Upper lobe of left lung (tissue), 6 donors: ENCODE measurements around the gene TANGO2. TPM values are rescaled to one million over a fixed set of nuclear protein-coding genes. Genes with fewer than 3 reads are reported as not detected.

ENCODE experiments used
- ATAC-seq, 2 donors: fragments of 200-7000 bp; cut with Tn5 transposase; one replicate each; pipeline ENCODE4 v1.9.1; 2022; ENCODE audit warnings: mild to moderate bottlenecking in 2 of 2, moderate library complexity in 2 of 2; ENCODE audit not compliant: low FRiP score in 2 of 2
- DNase-seq, 2 donors: peaks; one replicate each; pipeline ENCODE4 v3.0.0-alpha.2; 2019 to 2020
- H3K27ac ChIP-seq, 4 donors: fragments of 200-600 bp; sonication (generic); one replicate each; pipeline ENCODE4 v1.5.1; 2016 to 2019
- H3K27me3 ChIP-seq, 4 donors: fragments of 200-600 bp; sonication (generic); one replicate each; pipeline ENCODE4 v1.5.1; 2017 to 2019
- H3K36me3 ChIP-seq, 4 donors: fragments of 200-600 bp; sonication (generic); one replicate each; pipeline ENCODE4 v1.5.1; 2016 to 2019
- H3K4me1 ChIP-seq, 4 donors: fragments of 200-600 bp; sonication (generic); one replicate each; pipeline ENCODE4 v1.5.1; 2018 to 2019
- H3K4me3 ChIP-seq, 4 donors: fragments of 200-600 bp; sonication (generic); one replicate each; pipeline ENCODE4 v1.5.1; 2017 to 2019; ENCODE audit warnings: mild to moderate bottlenecking in 2 of 4, moderate library complexity in 1 of 4
- H3K9me3 ChIP-seq, 4 donors: fragments of 200-600 bp; sonication (generic); one replicate each; pipeline ENCODE4 v1.5.1; 2018 to 2019
- EP300 ChIP-seq, 4 donors: sonication (generic); formaldehyde crosslinking; IDR thresholded peaks; one replicate each; pipeline ENCODE4 v1.5.1; 2017; ENCODE audit warnings: antibody characterized with exemption in 4 of 4, control low read depth in 2 of 4
- POLR2A ChIP-seq, 4 donors: fragments of 450-650 bp; IDR thresholded peaks; one replicate each; pipeline ENCODE4 v1.5.1; 2016 to 2017; ENCODE audit warnings: antibody characterized with exemption in 4 of 4, mild to moderate bottlenecking in 2 of 4
- POLR2AphosphoS5 ChIP-seq, 2 donors: sonication (generic); formaldehyde crosslinking; IDR thresholded peaks; one replicate each; pipeline ENCODE4 v1.5.1; 2017; ENCODE audit warnings: antibody characterized with exemption in 2 of 2
- WGBS, 2 donors: methylation state at CpG; one replicate each; pipeline ENCODE4 v1.1.5; 2017 to 2018; 5-methylcytosine and 5-hydroxymethylcytosine counted together
- total RNA-seq, 6 donors: library from RNA; depleted of rRNA in 4 of 6; stranded (reverse); fragments of >200 nt in 4 of 6; gene quantifications; one replicate each; pipeline versions ENCODE4 v1.1.0 to v1.2.1, GENCODE V29; 2016 to 2021
- TF ChIP-seq, protein P1 (sequence below), 6 experiments: fragments of 450-650 bp in 4 of 6; fragments of 200-600 bp in 2 of 6; sonication (generic) in 2 of 6; IDR thresholded peaks; one replicate each; pipeline ENCODE4 v1.5.1; 2016 to 2019; ENCODE audit warnings: antibody characterized with exemption in 6 of 6
- donor health status: DM: no; HTN: no; CAD: no; lungs with moderate emphysema.
- donor health status: DM: no; HTN: yes; CAD: no; lungs with severe emphysema.

Gene TANGO2
- total RNA-seq, 6 donors from 2014 or later = 33.9 to 94.3 (median 55.0) TPM

DNA sequence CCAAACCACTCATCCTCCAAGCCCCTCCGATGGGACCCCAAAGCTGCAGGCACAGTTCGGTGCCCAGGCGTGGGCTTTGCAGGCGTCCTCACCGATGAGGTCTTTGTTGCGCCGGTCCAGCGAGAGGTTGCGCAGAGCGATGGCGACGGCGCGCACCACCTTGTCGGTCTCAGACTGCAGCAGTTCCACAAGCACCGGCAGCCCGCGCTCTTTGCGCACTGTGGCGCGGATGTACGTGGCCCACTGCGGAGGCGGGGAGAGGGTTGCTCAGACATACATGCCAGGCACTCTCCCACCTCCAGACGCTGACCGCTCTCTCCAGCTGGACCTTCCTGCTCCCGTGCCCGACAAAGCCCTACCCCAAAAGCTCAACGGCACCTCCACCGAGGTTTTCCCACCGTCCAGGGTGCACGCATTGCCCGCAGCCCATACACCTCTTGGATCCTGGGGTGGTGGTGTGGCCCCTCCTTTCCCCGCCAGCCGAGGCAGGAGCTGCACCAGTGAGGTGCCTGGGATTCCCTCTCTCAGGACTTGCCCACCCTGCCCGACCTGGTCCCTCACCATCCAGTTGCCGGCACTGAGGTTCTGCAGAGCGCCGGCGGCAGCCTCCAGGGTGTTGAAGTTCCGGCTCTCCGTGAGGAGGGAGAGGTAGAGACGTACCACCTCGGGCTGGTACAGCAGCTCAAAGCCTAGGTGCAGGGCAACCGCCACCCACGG, 47.2 kb upstream of the TANGO2 start:
- peaks cover 5 to 50% (median 23%) of the 10 kb centered on the region in 4 donors for H3K36me3 ChIP-seq
- H3K27ac ChIP-seq = no peak overlapping the region
- no peaks in the 10 kb centered on the region for H3K9me3 ChIP-seq
- TF ChIP-seq POLR2AphosphoS5 (IDR thresholded peaks at IDR 0.05) (no peak), EP300 (IDR thresholded peaks at IDR 0.05) (no peak), POLR2A (IDR thresholded peaks at IDR 0.05) (no peak)
- TF ChIP-seq, protein P1, sequence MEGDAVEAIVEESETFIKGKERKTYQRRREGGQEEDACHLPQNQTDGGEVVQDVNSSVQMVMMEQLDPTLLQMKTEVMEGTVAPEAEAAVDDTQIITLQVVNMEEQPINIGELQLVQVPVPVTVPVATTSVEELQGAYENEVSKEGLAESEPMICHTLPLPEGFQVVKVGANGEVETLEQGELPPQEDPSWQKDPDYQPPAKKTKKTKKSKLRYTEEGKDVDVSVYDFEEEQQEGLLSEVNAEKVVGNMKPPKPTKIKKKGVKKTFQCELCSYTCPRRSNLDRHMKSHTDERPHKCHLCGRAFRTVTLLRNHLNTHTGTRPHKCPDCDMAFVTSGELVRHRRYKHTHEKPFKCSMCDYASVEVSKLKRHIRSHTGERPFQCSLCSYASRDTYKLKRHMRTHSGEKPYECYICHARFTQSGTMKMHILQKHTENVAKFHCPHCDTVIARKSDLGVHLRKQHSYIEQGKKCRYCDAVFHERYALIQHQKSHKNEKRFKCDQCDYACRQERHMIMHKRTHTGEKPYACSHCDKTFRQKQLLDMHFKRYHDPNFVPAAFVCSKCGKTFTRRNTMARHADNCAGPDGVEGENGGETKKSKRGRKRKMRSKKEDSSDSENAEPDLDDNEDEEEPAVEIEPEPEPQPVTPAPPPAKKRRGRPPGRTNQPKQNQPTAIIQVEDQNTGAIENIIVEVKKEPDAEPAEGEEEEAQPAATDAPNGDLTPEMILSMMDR (IDR thresholded peaks at IDR 0.05) = no peak
- H3K27me3 ChIP-seq = no peaks in the 10 kb centered on the region
- H3K4me1 ChIP-seq = peaks cover 16 to 30% (median 24%) of the 10 kb centered on the region in 4 donors
- DNase-seq = peak in 1 of 2 donors; percentile 72
- H3K4me3 ChIP-seq = no peak overlapping the region
- no peak for ATAC-seq
- 95 to 97% methylated on average over 39 to 40 of the region's 46 CpGs for WGBS, 2 donors

DNA sequence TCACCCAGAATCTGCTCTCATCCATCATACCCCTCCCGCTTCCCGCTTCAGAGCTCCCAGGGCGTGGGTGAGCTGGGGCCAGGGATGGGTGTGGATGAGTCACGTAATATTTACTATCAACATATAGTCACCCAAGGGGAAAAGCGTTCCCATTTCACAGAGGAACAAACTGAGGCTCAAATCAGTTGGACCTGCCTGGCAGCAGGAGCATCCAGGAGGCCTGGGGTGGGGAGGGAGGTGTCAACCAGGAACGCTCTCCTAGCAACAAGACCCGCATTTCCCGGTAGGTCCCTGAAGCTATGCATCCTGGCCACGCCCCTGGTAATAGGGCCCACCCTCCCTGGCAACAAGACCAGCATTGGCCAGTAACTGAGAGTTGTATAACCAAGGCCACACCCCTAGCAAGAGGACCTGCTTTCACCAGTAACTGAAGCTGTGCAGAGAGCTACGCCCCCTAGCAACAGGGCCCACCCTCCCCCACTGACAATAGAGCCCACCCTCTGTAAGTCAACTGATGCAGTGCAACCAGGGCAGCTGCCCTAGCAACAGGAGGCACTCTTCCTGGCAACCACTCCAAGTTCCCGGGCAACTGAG, 46.5 kb upstream of the TANGO2 start:
- 60 to 70% methylated on average over 10 to 11 of the region's 11 CpGs for WGBS, 2 donors
- TF ChIP-seq, protein P1 (IDR thresholded peaks at IDR 0.05) = no peak
- TF ChIP-seq EP300 (IDR thresholded peaks at IDR 0.05) (no peak), POLR2A (IDR thresholded peaks at IDR 0.05) (no peak), POLR2AphosphoS5 (IDR thresholded peaks at IDR 0.05) (no peak)
- peak overlapping the region in 1 of 4 donors; percentile 25 for H3K27ac ChIP-seq

DNA sequence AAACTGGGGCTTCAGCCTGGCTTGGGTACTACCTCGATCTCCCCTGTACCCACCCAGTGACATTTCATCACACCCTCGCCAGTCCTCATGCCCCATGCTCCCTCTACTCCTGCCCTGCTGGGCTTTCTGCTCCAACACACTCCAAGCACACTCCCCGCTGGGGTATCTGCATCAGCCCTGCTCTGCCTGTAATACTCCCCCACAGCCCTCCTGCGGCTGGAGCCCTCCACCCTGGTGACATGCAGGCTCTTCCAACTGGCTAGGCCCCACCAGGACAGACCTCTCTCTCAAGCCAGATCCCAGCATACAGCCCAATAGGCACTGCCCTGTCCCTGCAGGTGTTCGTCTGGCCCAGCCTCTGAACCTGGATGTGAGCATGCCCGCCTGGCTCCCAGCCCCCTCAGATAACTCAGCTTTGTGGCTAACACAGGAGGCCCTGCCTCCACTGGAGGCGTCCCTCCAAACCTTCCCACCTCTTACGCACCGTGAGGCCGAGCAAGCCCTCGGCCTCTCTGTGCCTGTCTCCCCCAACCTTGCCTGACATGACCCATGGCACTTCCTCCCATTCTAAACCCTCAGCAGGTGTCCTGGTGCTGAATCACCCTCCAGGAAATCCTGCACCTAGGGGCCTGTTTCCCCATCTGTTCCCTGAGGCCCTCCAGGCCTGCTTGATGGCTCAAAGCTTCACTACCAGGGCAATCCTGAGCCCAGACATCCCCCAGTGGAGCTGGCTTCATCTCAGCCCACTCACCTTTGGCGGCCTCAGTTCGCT, 45.8 kb upstream of the TANGO2 start:
- H3K4me1 ChIP-seq = peaks cover 16 to 30% (median 24%) of the 10 kb centered on the region in 4 donors
- DNase-seq (peak in 1 of 2 donors; percentile 19), ATAC-seq (no peak)
- peaks cover 0 to 51% (median 21%) of the 10 kb centered on the region in 4 donors for H3K36me3 ChIP-seq
- peak overlapping the region in 1 of 4 donors; percentile 25 for H3K27ac ChIP-seq
- no peaks in the 10 kb centered on the region for H3K27me3 ChIP-seq
- no peak overlapping the region for H3K4me3 ChIP-seq
- WGBS, 2 donors = 61 to 76% methylated on average over 11 to 12 of the region's 13 CpGs
- TF ChIP-seq POLR2AphosphoS5 (IDR thresholded peaks at IDR 0.05) (no peak), POLR2A (IDR thresholded peaks at IDR 0.05) (no peak), EP300 (IDR thresholded peaks at IDR 0.05) (no peak)
- TF ChIP-seq, protein P1 (IDR thresholded peaks at IDR 0.05) = no peak
- no peaks in the 10 kb centered on the region for H3K9me3 ChIP-seq

More for the DNA sequence above, 46.5 kb upstream of the TANGO2 start:
- Histone ChIP-seq H3K4me1 (peaks cover 16 to 30% (median 24%) of the 10 kb centered on the region in 4 donors), H3K9me3 (no peaks in the 10 kb centered on the region), H3K36me3 (peaks cover 0 to 50% (median 21%) of the 10 kb centered on the region in 4 donors), H3K27me3 (no peaks in the 10 kb centered on the region), H3K4me3 (no peak overlapping the region)
- ATAC-seq (peak in 1 of 2 donors; percentile 24), DNase-seq (peak in 1 of 2 donors; percentile 31)

DNA sequence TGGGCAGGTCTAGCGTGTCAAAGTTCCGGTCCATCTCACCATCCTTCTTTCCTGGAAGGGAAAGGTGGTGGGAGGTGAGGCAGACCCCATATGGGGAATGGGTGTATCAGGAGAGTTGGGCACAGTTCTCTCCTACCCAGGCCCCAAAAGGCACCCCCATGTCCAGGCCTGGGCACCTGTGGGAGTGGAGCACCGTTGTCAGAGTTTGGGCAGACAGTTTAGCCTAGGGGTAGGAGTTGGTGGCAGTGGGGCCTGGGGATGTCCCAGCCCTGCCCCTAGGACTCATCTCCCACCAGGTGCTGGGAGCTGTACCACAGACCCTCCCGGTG, 45.2 kb upstream of the TANGO2 start:
- Histone ChIP-seq H3K4me1 (peaks cover 15 to 28% (median 20%) of the 10 kb centered on the region in 4 donors), H3K27ac (no peak overlapping the region), H3K27me3 (no peaks in the 10 kb centered on the region), H3K9me3 (no peaks in the 10 kb centered on the region), H3K36me3 (peaks cover 0 to 56% (median 23%) of the 10 kb centered on the region in 4 donors), H3K4me3 (no peak overlapping the region)
- WGBS, 2 donors = 50 to 70% methylated on average over 1 to 4 of the region's 4 CpGs
- no peak for TF ChIP-seq EP300 (IDR thresholded peaks at IDR 0.05)
- ATAC-seq = no peak
- peak in 1 of 2 donors; percentile 30 for DNase-seq

DNA sequence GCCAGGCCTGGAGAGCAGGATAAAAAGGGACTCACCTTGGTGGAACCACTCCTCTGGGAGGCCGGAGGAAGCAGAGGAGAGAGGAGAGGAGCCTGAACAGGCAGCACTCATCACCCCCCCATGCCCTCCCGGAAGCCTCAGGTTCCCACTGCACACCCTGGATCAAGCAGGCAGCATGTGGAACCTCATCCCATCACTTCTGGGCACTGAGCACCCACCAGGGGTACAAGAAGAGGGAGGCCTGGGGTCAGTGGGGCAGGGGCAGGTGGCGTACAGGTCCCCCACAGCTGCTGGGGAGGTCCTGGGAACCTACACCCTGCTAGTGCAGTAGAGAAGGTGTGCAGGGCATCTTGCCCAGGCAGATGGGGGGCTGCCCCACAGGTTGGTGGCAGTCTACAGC, 44.2 kb upstream of the TANGO2 start:
- H3K27ac ChIP-seq = no peak overlapping the region
- TF ChIP-seq POLR2AphosphoS5 (IDR thresholded peaks at IDR 0.05) (no peak), POLR2A (IDR thresholded peaks at IDR 0.05) (no peak)
- 96 to 100% methylated on average over 1 to 3 of the region's 3 CpGs for WGBS, 2 donors
- no peak overlapping the region for H3K4me3 ChIP-seq
- peaks cover 0 to 56% (median 27%) of the 10 kb centered on the region in 4 donors for H3K36me3 ChIP-seq
- no peaks in the 10 kb centered on the region for H3K27me3 ChIP-seq
- ATAC-seq (no peak), DNase-seq (peak in 1 of 2 donors; percentile 35)
- H3K9me3 ChIP-seq = no peaks in the 10 kb centered on the region
- H3K4me1 ChIP-seq = peaks cover 6 to 18% (median 12%) of the 10 kb centered on the region in 4 donors
